Testis (tissue), 3 donors: ENCODE measurements around the gene MSMB. TPM values are rescaled to one million over a fixed set of nuclear protein-coding genes. Genes with fewer than 3 reads are reported as not detected.
"Not testable (repeated sequence)": the region's sequence is repeated elsewhere in the genome, so short reads cannot be mapped to it uniquely, and the experiment has no call there.

Experiments
- DNase-seq: peaks from one replicate; pipeline ENCODE4 v3.0.0-alpha.2; 2019
- H3K27ac ChIP-seq, 2 donors: fragments of 200-600 bp; sonication (generic); one replicate each; pipeline ENCODE4 v1.5.1; 2019
- H3K27me3 ChIP-seq: fragments of 200-600 bp; sonication (generic); one replicate; pipeline ENCODE4 v1.5.1; 2019
- H3K36me3 ChIP-seq: fragments of 200-600 bp; sonication (generic); one replicate; pipeline ENCODE4 v1.5.1; 2017; ENCODE audit warnings: low read depth; ENCODE audit errors: missing control alignments
- H3K4me1 ChIP-seq: fragments of 200-600 bp; sonication (generic); one replicate; pipeline ENCODE4 v1.5.1; 2019
- H3K4me3 ChIP-seq, 2 donors: fragments of 200-600 bp; sonication (generic); one replicate each; pipeline ENCODE4 v1.5.1; 2017 to 2019
- H3K9me3 ChIP-seq: fragments of 200-600 bp; sonication (generic); one replicate; pipeline ENCODE4 v1.5.1; 2017
- CTCF ChIP-seq, 3 experiments: fragments of 450-650 bp in 2 of 3; fragments of 200-600 bp in 1 of 3; sonication (generic) in 1 of 3; IDR thresholded peaks; one replicate each; pipeline ENCODE4 v1.5.1; 2016 to 2019; ENCODE audit warnings: antibody characterized with exemption in 3 of 3, mild to moderate bottlenecking in 2 of 3, moderate library complexity in 1 of 3
- POLR2A ChIP-seq: fragments of 450-650 bp; IDR thresholded peaks from one replicate; pipeline ENCODE4 v1.6.1; 2017; ENCODE audit warnings: antibody characterized with exemption, mild to moderate bottlenecking, moderate library complexity
- WGBS, 2 donors: methylation state at CpG; one replicate each; pipeline ENCODE4 v1.1.5; 2018; 5-methylcytosine and 5-hydroxymethylcytosine counted together
- intact Hi-C: fragments of 100-400 bp; cut with DNase I; formaldehyde crosslinking; loops from one replicate; pipeline ENCODE4 v1.15.1; 2023; ENCODE audit warnings: low total_unique reads
- polyA plus RNA-seq: library from polyadenylated mRNA; stranded (reverse); fragments of 350-450 nt; fragmentation: Illumina TruSeq; extraction: RNeasy Lipid Tissue Mini Kit (QIAGEN cat#74804); gene quantifications from one replicate; pipeline ENCODE4 v1.2.3, GENCODE V29; 2014; ENCODE audit warnings: low read depth, low replicate concordance; ENCODE audit not compliant: insufficient read depth
- total RNA-seq, 2 donors: library from RNA; depleted of rRNA; stranded (reverse); fragments of >200 nt; gene quantifications; one replicate each; pipeline ENCODE4 v1.2.3, GENCODE V29; 2016

The MSMB gene
- total and polyA plus RNA-seq, 3 donors from 2014 or later: 1.4 to 11.6 TPM; not detected in 1

GRCh38 chr10:46006219-46006618, 39.9 kb downstream of the MSMB start:
- Histone ChIP-seq H3K9me3 (no peaks in the 10 kb centered on the region), H3K27ac (no peak overlapping the region), H3K4me3 (no peak overlapping the region), H3K36me3 (no peaks in the 10 kb centered on the region), H3K27me3 (no peaks in the 10 kb centered on the region), H3K4me1 (no peaks in the 10 kb centered on the region)
- no peak for DNase-seq
- intact Hi-C loops: no loop called here
- WGBS, 2 donors: 74 to 84% methylated on average over 3 of the region's 3 CpGs
- TF ChIP-seq CTCF (IDR thresholded peaks at IDR 0.05) (no peak), POLR2A (no peak)

- no peak for DNase-seq
- WGBS, 2 donors: 79 to 80% methylated on average over 4 of the region's 4 CpGs
- TF ChIP-seq POLR2A: no peak
- no peak for TF ChIP-seq CTCF (IDR thresholded peaks at IDR 0.05)
- intact Hi-C loops: no loop called here
- H3K4me3 ChIP-seq: no peak overlapping the region
- H3K27me3 ChIP-seq: no peaks in the 10 kb centered on the region
- H3K36me3 ChIP-seq: no peaks in the 10 kb centered on the region
- no peak overlapping the region for H3K27ac ChIP-seq
- H3K9me3 ChIP-seq: no peaks in the 10 kb centered on the region
- no peaks in the 10 kb centered on the region for H3K4me1 ChIP-seq
Observed at GRCh38 chr10:46005383-46005782, 40.7 kb downstream of the MSMB start.

GRCh38 chr10:46004963-46005362, 41.1 kb downstream of the MSMB start:
- no peaks in the 10 kb centered on the region for H3K27me3 ChIP-seq
- no peaks in the 10 kb centered on the region for H3K9me3 ChIP-seq
- no peaks in the 10 kb centered on the region for H3K4me1 ChIP-seq
- 93 to 97% methylated on average over 2 of the region's 2 CpGs for WGBS, 2 donors
- intact Hi-C loops: no loop called here
- DNase-seq: no peak
- no peak overlapping the region for H3K27ac ChIP-seq
- no peak overlapping the region for H3K4me3 ChIP-seq
- TF ChIP-seq CTCF (IDR thresholded peaks at IDR 0.05): no peak
- H3K36me3 ChIP-seq: no peaks in the 10 kb centered on the region

- Histone ChIP-seq H3K36me3 (no peaks in the 10 kb centered on the region), H3K4me1 (no peaks in the 10 kb centered on the region), H3K27me3 (no peaks in the 10 kb centered on the region), H3K9me3 (no peaks in the 10 kb centered on the region), H3K4me3 (no peak overlapping the region), H3K27ac (no peak overlapping the region)
- DNase-seq: no peak
- 90% methylated on average over 9 of the region's 9 CpGs for WGBS, 2 donors
- TF ChIP-seq CTCF (IDR thresholded peaks at IDR 0.05) (no peak), POLR2A (no peak)
- intact Hi-C loops: no loop called here
Observed at GRCh38 chr10:46002916-46003693, 43.0 kb downstream of the MSMB start.

- H3K4me3 ChIP-seq, intact Hi-C loops, H3K27me3 ChIP-seq, H3K9me3 ChIP-seq, H3K36me3 ChIP-seq, H3K4me1 ChIP-seq, DNase-seq, H3K27ac ChIP-seq: not testable (repeated sequence)
- 94 to 97% methylated on average over 7 of the region's 7 CpGs for WGBS, 2 donors
Observed at GRCh38 chr10:46002189-46002687, 43.8 kb downstream of the MSMB start.
